Uterus (tissue), 4 donors: Measurements from ENCODE around the gene HACD2. TPM values are rescaled to one million over a fixed set of nuclear protein-coding genes. Genes with fewer than 3 reads are reported as not detected.

Experiments used
- DNase-seq, 2 donors: peaks; one replicate each; pipeline ENCODE4 v3.0.0-alpha.2; 2019 to 2020
- H3K27ac ChIP-seq, 2 donors: fragments of 200-600 bp; sonication (generic); 1 replicate in 1 of 2; 2 replicates in 1 of 2; pipeline ENCODE4 v1.5.1; 2016 to 2018
- H3K27me3 ChIP-seq, 2 donors: fragments of 200-600 bp; sonication (generic); one replicate each; pipeline ENCODE4 v1.5.1; 2018 to 2019; ENCODE audit warnings: control low read depth in 1 of 2
- H3K36me3 ChIP-seq, 2 donors: fragments of 200-600 bp; sonication (generic); one replicate each; pipeline ENCODE4 v1.5.1; 2019; ENCODE audit warnings: control low read depth in 1 of 2
- H3K4me1 ChIP-seq, 2 donors: fragments of 200-600 bp; sonication (generic); one replicate each; pipeline ENCODE4 v1.5.1; 2018 to 2019; ENCODE audit warnings: control low read depth in 1 of 2
- H3K4me3 ChIP-seq, 2 donors: fragments of 200-600 bp; sonication (generic); 1 replicate in 1 of 2; 2 replicates in 1 of 2; pipeline ENCODE4 v1.5.1; 2018 to 2019; ENCODE audit warnings: mild to moderate bottlenecking in 1 of 2
- H3K9me3 ChIP-seq, 2 donors: fragments of 200-600 bp; sonication (generic); one replicate each; pipeline ENCODE4 v1.5.1; 2019; ENCODE audit warnings: control low read depth in 1 of 2
- POLR2A ChIP-seq, 2 donors: fragments of 450-650 bp; IDR thresholded peaks; one replicate each; pipeline ENCODE4 v1.6.1; 2016; ENCODE audit warnings: antibody characterized with exemption in 2 of 2, mild to moderate bottlenecking in 1 of 2, moderate library complexity in 1 of 2
- intact Hi-C: fragments of 100-400 bp; cut with DNase I; formaldehyde crosslinking; loops from one replicate; pipeline ENCODE4 v1.15.1; 2023; ENCODE audit warnings: low total_unique reads
- total RNA-seq, 4 donors: library from RNA; depleted of rRNA in 3 of 4; stranded (reverse); fragments of >200 nt in 3 of 4; gene quantifications; one replicate each; pipeline versions ENCODE4 v1.1.0 to v1.2.4, GENCODE V29; 2014 to 2023
- TF ChIP-seq, protein P1 (sequence below), 4 experiments: fragments of 200-600 bp in 2 of 4; fragments of 450-650 bp in 2 of 4; sonication (generic) in 2 of 4; IDR thresholded peaks; one replicate each; pipeline ENCODE4 v1.5.1; 2016 to 2019; ENCODE audit warnings: antibody characterized with exemption in 4 of 4, mild to moderate bottlenecking in 2 of 4, moderate library complexity in 1 of 4
- donor health status: DM: yes; HTN: yes; CAD: no.

The HACD2 gene
- total RNA-seq, 4 donors from 2014 or later, result 21.5 to 38.0 (median 28.8) TPM

- intact Hi-C loops, result no loop called here
These were observed 135.5 kb downstream of the HACD2 start for GRCh38 chr3:123449102-123449996.

GRCh38 chr3:123448536-123449101 is 136.2 kb downstream of the HACD2 start, which contains the start of gene ADCY5:
Gene ADCY5 (minus strand): TSS chr3:123449090. CDS start chr3:123448545, 545 bp downstream.
- Histone ChIP-seq H3K4me1 (peaks cover 0 to 4% of the 10 kb centered on the region in 2 donors), H3K27me3 (no peaks in the 10 kb centered on the region), H3K4me3 (peak within 1 kb of the TSS; percentile 51 to 62), H3K36me3 (no peaks in the 10 kb centered on the region), H3K27ac (peak within 1 kb of the TSS; percentile 86), H3K9me3 (no peaks in the 10 kb centered on the region)
- peak in 1 of 2 donors; percentile 35 for DNase-seq
- intact Hi-C loops, result no loop called here
- TF ChIP-seq POLR2A (IDR thresholded peaks at IDR 0.05), result no peak
- TF ChIP-seq, protein P1, sequence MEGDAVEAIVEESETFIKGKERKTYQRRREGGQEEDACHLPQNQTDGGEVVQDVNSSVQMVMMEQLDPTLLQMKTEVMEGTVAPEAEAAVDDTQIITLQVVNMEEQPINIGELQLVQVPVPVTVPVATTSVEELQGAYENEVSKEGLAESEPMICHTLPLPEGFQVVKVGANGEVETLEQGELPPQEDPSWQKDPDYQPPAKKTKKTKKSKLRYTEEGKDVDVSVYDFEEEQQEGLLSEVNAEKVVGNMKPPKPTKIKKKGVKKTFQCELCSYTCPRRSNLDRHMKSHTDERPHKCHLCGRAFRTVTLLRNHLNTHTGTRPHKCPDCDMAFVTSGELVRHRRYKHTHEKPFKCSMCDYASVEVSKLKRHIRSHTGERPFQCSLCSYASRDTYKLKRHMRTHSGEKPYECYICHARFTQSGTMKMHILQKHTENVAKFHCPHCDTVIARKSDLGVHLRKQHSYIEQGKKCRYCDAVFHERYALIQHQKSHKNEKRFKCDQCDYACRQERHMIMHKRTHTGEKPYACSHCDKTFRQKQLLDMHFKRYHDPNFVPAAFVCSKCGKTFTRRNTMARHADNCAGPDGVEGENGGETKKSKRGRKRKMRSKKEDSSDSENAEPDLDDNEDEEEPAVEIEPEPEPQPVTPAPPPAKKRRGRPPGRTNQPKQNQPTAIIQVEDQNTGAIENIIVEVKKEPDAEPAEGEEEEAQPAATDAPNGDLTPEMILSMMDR (IDR thresholded peaks at IDR 0.05), result peak in 1 of 4 experiments; percentile 12

More at GRCh38 chr3:123449102-123449996, 135.5 kb downstream of the HACD2 start:
- Histone ChIP-seq H3K27me3 (no peaks in the 10 kb centered on the region), H3K36me3 (no peaks in the 10 kb centered on the region), H3K4me1 (peaks cover 0 to 4% of the 10 kb centered on the region in 2 donors), H3K9me3 (no peaks in the 10 kb centered on the region), H3K27ac (peak overlapping the region; percentile 86), H3K4me3 (peak overlapping the region; percentile 51 to 62)
- TF ChIP-seq, protein P1 (IDR thresholded peaks at IDR 0.05), result no peak
- peak in 1 of 2 donors; percentile 20 for TF ChIP-seq POLR2A (IDR thresholded peaks at IDR 0.05)
- DNase-seq, result peak; percentile 33 to 50

GRCh38 chr3:123447749-123448517 is 136.9 kb downstream of the HACD2 start:
- TF ChIP-seq, protein P1 (IDR thresholded peaks at IDR 0.05), result peak in 3 of 4 experiments; percentile 42 to 50 (median 50)
- no peak for TF ChIP-seq POLR2A (IDR thresholded peaks at IDR 0.05)
- H3K4me1 ChIP-seq, result peaks cover 0 to 4% of the 10 kb centered on the region in 2 donors
- DNase-seq, result peak in 1 of 2 donors; percentile 24
- H3K27ac ChIP-seq, result peak overlapping the region; percentile 86
- H3K9me3 ChIP-seq, result no peaks in the 10 kb centered on the region
- peak overlapping the region; percentile 51 to 62 for H3K4me3 ChIP-seq
- no peaks in the 10 kb centered on the region for H3K36me3 ChIP-seq
- intact Hi-C loops, result no loop called here
- no peaks in the 10 kb centered on the region for H3K27me3 ChIP-seq

DNA sequence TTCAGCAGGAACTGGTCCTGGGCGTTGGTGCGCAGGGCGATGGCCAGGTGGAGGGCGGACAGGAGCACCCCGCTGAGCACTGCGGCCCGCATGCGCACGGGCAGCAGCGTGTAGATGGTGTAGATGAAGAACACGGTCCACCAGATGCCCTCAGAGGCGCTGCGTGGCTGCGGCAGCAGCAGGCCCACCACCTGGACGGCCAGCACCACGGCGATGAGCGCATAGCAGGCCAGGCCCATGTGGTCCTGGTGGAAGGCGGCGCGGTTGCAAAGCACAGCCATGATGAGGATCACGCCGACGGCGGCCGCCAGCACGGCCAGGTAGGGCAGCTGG is 137.5 kb downstream of the HACD2 start:
- intact Hi-C loops, result no loop called here
- Histone ChIP-seq H3K27me3 (no peaks in the 10 kb centered on the region), H3K36me3 (no peaks in the 10 kb centered on the region), H3K27ac (peak overlapping the region; percentile 11 to 31), H3K4me1 (peaks cover 0 to 4% of the 10 kb centered on the region in 2 donors), H3K4me3 (peak overlapping the region; percentile 3 to 16), H3K9me3 (no peaks in the 10 kb centered on the region)
- TF ChIP-seq, protein P1 (IDR thresholded peaks at IDR 0.05), result no peak
- no peak for TF ChIP-seq POLR2A (IDR thresholded peaks at IDR 0.05)
- DNase-seq, result no peak
